ENCODE data around the gene IFITM2.
"Not testable (repeated sequence)": the region's sequence is repeated elsewhere in the genome, so short reads cannot be mapped to it uniquely, and the experiment has no call there.

DNA sequence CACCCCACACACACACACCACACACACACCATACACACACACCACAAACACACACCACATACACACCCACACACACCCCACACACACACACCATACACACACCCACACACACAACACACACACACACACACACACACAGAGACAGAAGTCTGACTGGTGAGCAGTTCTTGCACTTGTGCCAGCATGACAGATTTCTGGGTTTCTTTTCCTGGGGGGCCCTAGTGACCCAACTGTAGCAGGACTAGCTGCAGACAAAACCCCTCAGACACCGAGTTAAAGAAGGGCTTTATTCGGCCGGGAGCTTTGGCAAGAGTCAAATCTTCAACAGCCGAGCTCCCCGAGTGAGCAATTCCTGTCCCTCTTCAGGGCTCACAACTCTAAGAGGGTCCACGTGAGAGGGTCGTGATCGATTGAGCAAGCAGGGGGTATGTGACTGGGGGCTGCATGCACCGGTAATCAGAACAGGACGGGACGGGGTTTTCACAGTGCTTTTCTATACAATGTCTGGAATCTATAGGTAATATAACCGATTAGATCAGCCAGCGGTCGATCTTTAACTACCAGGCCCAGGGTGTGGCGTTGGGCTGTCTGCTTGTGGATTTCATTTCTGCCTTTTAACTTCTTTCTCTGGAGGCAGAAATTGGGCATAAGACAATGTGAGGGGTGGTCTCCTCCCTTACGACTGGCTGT, 42.6 kb downstream of the IFITM2 start:
- TF ChIP-seq, protein P1, sequence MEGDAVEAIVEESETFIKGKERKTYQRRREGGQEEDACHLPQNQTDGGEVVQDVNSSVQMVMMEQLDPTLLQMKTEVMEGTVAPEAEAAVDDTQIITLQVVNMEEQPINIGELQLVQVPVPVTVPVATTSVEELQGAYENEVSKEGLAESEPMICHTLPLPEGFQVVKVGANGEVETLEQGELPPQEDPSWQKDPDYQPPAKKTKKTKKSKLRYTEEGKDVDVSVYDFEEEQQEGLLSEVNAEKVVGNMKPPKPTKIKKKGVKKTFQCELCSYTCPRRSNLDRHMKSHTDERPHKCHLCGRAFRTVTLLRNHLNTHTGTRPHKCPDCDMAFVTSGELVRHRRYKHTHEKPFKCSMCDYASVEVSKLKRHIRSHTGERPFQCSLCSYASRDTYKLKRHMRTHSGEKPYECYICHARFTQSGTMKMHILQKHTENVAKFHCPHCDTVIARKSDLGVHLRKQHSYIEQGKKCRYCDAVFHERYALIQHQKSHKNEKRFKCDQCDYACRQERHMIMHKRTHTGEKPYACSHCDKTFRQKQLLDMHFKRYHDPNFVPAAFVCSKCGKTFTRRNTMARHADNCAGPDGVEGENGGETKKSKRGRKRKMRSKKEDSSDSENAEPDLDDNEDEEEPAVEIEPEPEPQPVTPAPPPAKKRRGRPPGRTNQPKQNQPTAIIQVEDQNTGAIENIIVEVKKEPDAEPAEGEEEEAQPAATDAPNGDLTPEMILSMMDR (IDR thresholded peaks at IDR 0.05 in 8 of 11, conservative IDR thresholded peaks at IDR 0.05 in 3 of 11), result not testable (repeated sequence)
- TF ChIP-seq POLR2AphosphoS5 (IDR thresholded peaks at IDR 0.05), result not testable (repeated sequence)

All from spleen (tissue), 7 donors.